H7 (cell line): ENCODE results near the gene PFKL. TPM values are rescaled to one million over a fixed set of nuclear protein-coding genes. Genes with fewer than 3 reads are reported as not detected.

Experiments used
- DNase-seq: peaks from one replicate; pipeline ENCODE4 v3.0.0; 2012
- H3K27me3 ChIP-seq: 2 replicates; pipeline ENCODE4 v1.6.0; 2011; ENCODE audit warnings: mild to moderate bottlenecking, low read length; ENCODE audit not compliant: control insufficient read depth, insufficient read depth
- H3K36me3 ChIP-seq: replicated peaks from 2 replicates; pipeline ENCODE4 v1.5.1; 2011; ENCODE audit warnings: low read length; ENCODE audit not compliant: control insufficient read depth, insufficient read depth
- H3K4me3 ChIP-seq: 2 replicates; pipeline ENCODE4 v1.5.1; 2011; ENCODE audit warnings: low read depth, mild to moderate bottlenecking, control low read depth, low read length, moderate library complexity; ENCODE audit not compliant: insufficient read depth
- total RNA-seq: library from RNA; depleted of rRNA; stranded (reverse); fragments of >200 nt; shearing (Covaris generic); gene quantifications from 2 replicates; pipeline ENCODE4 v1.2.3, GENCODE V29; 2014; rRNA removed

Gene PFKL
- total RNA-seq, result 149 and 158 TPM in 2 replicates

GRCh38 chr21:44299458-44300261 is at the start of gene PFKL:
TSS of gene PFKL (plus strand) at chr21:44300053. CDS start at chr21:44300106, 53 bp downstream.
- DNase-seq, result peak; percentile 94
- peak within 1 kb of the TSS; percentile 71 for H3K4me3 ChIP-seq
- H3K36me3 ChIP-seq, result no peaks in the 10 kb centered on the region
- H3K27me3 ChIP-seq, result no peaks in the 10 kb centered on the region

- no peaks in the 10 kb centered on the region for H3K36me3 ChIP-seq
Observed at GRCh38 chr21:44253832-44254710, 45.8 kb upstream of the PFKL start.

GRCh38 chr21:44255511-44255981 is 44.3 kb upstream of the PFKL start:
- Histone ChIP-seq H3K27me3 (no peaks in the 10 kb centered on the region), H3K36me3 (no peaks in the 10 kb centered on the region), H3K4me3 (no peak overlapping the region)
- peak; percentile 47 for DNase-seq

More at GRCh38 chr21:44253832-44254710, 45.8 kb upstream of the PFKL start:
- DNase-seq, result peak; percentile 63
- Histone ChIP-seq H3K4me3 (no peak overlapping the region), H3K27me3 (no peaks in the 10 kb centered on the region)

GRCh38 chr21:44258056-44258725 is 41.7 kb upstream of the PFKL start:
- no peaks in the 10 kb centered on the region for H3K27me3 ChIP-seq
- peak; percentile 56 for DNase-seq
- no peak overlapping the region for H3K4me3 ChIP-seq
- H3K36me3 ChIP-seq, result no peaks in the 10 kb centered on the region

- no peak overlapping the region for H3K4me3 ChIP-seq
- no peaks in the 10 kb centered on the region for H3K36me3 ChIP-seq
- H3K27me3 ChIP-seq, result no peaks in the 10 kb centered on the region
- DNase-seq, result peak; percentile 36
Observed at GRCh38 chr21:44259082-44259705, 40.7 kb upstream of the PFKL start.

- no peaks in the 10 kb centered on the region for H3K27me3 ChIP-seq
- H3K4me3 ChIP-seq, result no peak overlapping the region
- DNase-seq, result no peak
- H3K36me3 ChIP-seq, result no peaks in the 10 kb centered on the region
Observed at GRCh38 chr21:44260066-44260465, 39.8 kb upstream of the PFKL start.

GRCh38 chr21:44260791-44261631 is 38.8 kb upstream of the PFKL start:
- Histone ChIP-seq H3K4me3 (no peak overlapping the region), H3K27me3 (no peaks in the 10 kb centered on the region), H3K36me3 (no peaks in the 10 kb centered on the region)
- peak; percentile 59 for DNase-seq

- Histone ChIP-seq H3K36me3 (no peaks in the 10 kb centered on the region), H3K4me3 (no peak within 1 kb of the TSS), H3K27me3 (no peaks in the 10 kb centered on the region)
- DNase-seq, result peak; percentile 78
Observed at GRCh38 chr21:44261675-44262295, 38.1 kb upstream of the PFKL start, which contains the start of gene DNMT3L. TSS of gene DNMT3L (minus strand) at chr21:44261897. CDS start at chr21:44261259, 638 bp downstream.

- no peak overlapping the region for H3K4me3 ChIP-seq
- no peaks in the 10 kb centered on the region for H3K27me3 ChIP-seq
- H3K36me3 ChIP-seq, result no peaks in the 10 kb centered on the region
- DNase-seq, result peak; percentile 73
Observed at GRCh38 chr21:44262338-44263056, 37.4 kb upstream of the PFKL start.

- DNase-seq, result peak; percentile 88
- Histone ChIP-seq H3K36me3 (no peaks in the 10 kb centered on the region), H3K27me3 (no peaks in the 10 kb centered on the region), H3K4me3 (no peak overlapping the region)
Observed at GRCh38 chr21:44263221-44263760, 36.6 kb upstream of the PFKL start.

- no peaks in the 10 kb centered on the region for H3K36me3 ChIP-seq
- DNase-seq, result peak; percentile 65
- no peaks in the 10 kb centered on the region for H3K27me3 ChIP-seq
- H3K4me3 ChIP-seq, result no peak overlapping the region
Observed at GRCh38 chr21:44263768-44264167, 36.1 kb upstream of the PFKL start.

GRCh38 chr21:44265734-44266270 is 34.1 kb upstream of the PFKL start:
- no peak for DNase-seq
- H3K36me3 ChIP-seq, result no peaks in the 10 kb centered on the region
- H3K27me3 ChIP-seq, result no peaks in the 10 kb centered on the region
- no peak overlapping the region for H3K4me3 ChIP-seq
